ENCODE data around the gene TNFAIP8L3.

Gene TNFAIP8L3

GRCh38 chr15:51135276-51135675, 40.6 kb upstream of the TNFAIP8L3 start:
- TF ChIP-seq CTCF (conservative IDR thresholded peaks at IDR 0.05; ENCODE audit: low read depth), result no peak
- H3K27ac ChIP-seq, result no peak overlapping the region; the same call in 1 of the 2 replicates
- no peak for DNase-seq (ENCODE audit: low spot score)
- POLR2A ChIA-PET (ENCODE audit: low non-redundant PET), result no interaction called here
- CTCF ChIA-PET, result interaction anchor here (1.2 to 1.3 kb wide), 2 partner anchors 28 to 245 kb away, joined by 3 read pairs; no protein-coding TSS in a partner anchor

GRCh38 chr15:51134416-51135199, 39.9 kb upstream of the TNFAIP8L3 start:
- CTCF ChIA-PET, result interaction anchor here (0.7 to 1.3 kb wide), 2 partner anchors 236 to 246 kb away, joined by 3 to 4 read pairs; no protein-coding TSS in a partner anchor
- POLR2A ChIA-PET (ENCODE audit: low non-redundant PET), result no interaction called here
- no peak for TF ChIP-seq CTCF (conservative IDR thresholded peaks at IDR 0.05; ENCODE audit: low read depth)

DNA sequence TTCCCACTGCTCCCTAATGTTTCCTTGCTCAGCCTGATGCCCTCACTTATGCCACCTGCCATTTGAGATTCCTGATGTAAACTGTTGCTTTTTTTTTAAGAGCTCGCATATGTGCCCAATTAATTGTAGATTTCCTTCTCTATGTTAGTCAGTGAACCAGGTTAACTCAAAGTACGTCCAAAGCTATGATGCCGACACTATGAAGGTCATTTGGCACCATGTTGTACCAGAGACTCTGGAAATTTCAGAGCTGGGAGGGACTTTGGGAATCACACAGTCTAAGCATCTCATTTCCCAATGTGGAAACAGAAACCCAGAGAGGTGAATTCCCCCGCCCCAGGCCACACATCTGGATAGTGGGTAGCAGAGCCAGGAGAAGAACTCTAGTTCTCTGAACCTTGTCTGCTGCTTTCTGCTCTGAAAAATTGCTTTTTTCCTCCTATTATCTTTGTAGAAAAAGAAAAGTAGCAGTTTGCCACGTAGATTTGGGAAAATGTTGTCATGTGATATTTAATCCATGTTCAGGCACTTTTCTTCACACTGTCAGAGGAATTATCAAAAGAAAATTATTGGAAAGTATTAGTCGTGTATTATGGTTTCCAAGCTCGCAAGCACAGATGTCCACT, 38.5 kb upstream of the TNFAIP8L3 start:
- peak overlapping the region; percentile 65 for H3K27ac ChIP-seq
- ChIA-PET CTCF (interaction anchor here (0.5 to 1.1 kb wide), 11 partner anchors 11 to 1268 kb away, joined by 3 to 5 read pairs (median 3); no protein-coding TSS in a partner anchor), POLR2A (ENCODE audit: low non-redundant PET) (no interaction called here)
- no peak for DNase-seq (ENCODE audit: low spot score)
- peak; percentile 63 for TF ChIP-seq CTCF (conservative IDR thresholded peaks at IDR 0.05; ENCODE audit: low read depth)

More at GRCh38 chr15:51134416-51135199, 39.9 kb upstream of the TNFAIP8L3 start:
- H3K27ac ChIP-seq, result no peak overlapping the region
- DNase-seq (ENCODE audit: low spot score), result no peak

DNA sequence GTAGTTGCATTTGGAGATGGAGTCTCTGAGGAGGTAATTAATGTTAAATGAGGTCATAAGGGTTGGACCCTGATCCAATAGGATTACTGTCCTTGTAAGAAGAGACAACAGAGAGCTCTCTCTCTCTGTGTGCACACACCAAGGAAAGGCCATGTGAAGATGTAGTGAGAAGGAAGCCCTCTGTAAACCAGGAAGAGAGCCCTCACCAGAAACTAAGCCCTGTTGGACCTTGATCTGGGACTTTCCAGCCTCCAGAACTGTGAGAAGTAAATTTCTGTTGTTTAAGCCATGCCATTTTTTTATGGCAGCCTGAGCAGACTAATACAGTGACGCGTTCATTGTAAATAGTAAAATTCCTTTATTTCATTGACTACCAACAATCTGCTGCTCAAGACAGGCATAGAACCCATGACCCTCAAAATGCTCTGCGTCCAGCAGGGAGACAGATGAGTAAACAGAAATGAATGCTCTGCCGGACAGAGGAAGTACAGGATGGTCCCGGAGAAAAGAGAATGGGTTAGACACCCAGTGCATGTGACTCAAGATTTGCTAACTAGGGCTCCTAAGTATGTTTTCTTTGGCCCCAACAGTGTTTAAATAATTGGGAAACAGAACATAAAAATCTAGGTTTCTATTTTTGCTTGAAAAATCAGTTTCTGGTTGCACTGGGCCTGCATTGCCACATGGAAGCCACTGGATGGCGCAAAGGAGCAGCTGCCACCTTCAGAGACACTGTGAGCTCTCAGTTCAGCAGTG, 37.9 kb upstream of the TNFAIP8L3 start:
- peak; percentile 63 for DNase-seq (ENCODE audit: low spot score)
- peak overlapping the region; percentile 65 for H3K27ac ChIP-seq
- ChIA-PET POLR2A (ENCODE audit: low non-redundant PET) (no interaction called here), CTCF (interaction anchor here (0.5 to 1.1 kb wide), 11 partner anchors 12 to 1269 kb away, joined by 3 to 5 read pairs (median 3); no protein-coding TSS in a partner anchor)
- peak; percentile 97 for TF ChIP-seq CTCF (conservative IDR thresholded peaks at IDR 0.05; ENCODE audit: low read depth)

GRCh38 chr15:51131596-51132290, 37.0 kb upstream of the TNFAIP8L3 start:
- ChIA-PET POLR2A (ENCODE audit: low non-redundant PET) (no interaction called here), CTCF (interaction anchor here (0.5 kb wide), 2 partner anchors 13 to 88 kb away, joined by 3 to 4 read pairs; no protein-coding TSS in a partner anchor)
- peak overlapping the region; percentile 57 for H3K27ac ChIP-seq
- TF ChIP-seq CTCF (conservative IDR thresholded peaks at IDR 0.05; ENCODE audit: low read depth), result no peak
- DNase-seq (ENCODE audit: low spot score), result no peak
